Measurements from ENCODE around the gene NES.

DNA sequence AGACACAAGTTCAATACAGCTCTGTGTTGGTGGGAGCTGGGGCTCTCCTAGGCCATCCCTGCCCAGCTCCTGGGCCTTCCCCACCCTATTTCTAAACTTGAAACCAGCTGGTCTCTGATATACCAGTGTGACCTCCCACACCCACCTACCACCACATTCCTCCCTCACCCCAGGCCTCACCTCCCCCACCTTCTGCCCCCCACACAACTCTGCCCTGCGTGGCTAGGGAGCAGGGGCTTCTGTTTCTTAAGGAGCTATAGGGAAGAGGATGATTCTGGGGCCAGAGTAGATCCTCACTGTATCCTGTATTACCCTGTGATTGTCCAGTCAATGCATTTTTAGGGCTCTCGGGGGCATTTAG is 16.5 kb downstream of the NES start:
- TF ChIP-seq EZH2 (IDR thresholded peaks at IDR 0.05; ENCODE audit: insufficient read depth, poor library complexity, severe bottlenecking) (no peak), EZH2phosphoT487 (IDR thresholded peaks at IDR 0.05; ENCODE audit: insufficient read depth, low read depth) (no peak)
